Activated CD4-positive, CD25-positive, alpha-beta regulatory T cell treated with anti-CD3 and anti-CD28 coated beads, Interleukin-2, amount 50 U/mL, for 72 hours (primary cell): ENCODE data around the gene ZNF638.

Experiments used
- DNase-seq: peaks from one replicate; pipeline ENCODE4 v3.0.0; 2021

Gene ZNF638

GRCh38 chr2:71456617-71457016, 125.0 kb downstream of the ZNF638 start:
- DNase-seq = no peak

- DNase-seq = no peak
Observed at GRCh38 chr2:71457123-71457915, 125.7 kb downstream of the ZNF638 start.

GRCh38 chr2:71457923-71458322, 126.3 kb downstream of the ZNF638 start:
- no peak for DNase-seq

GRCh38 chr2:71458413-71459083, 127.0 kb downstream of the ZNF638 start:
- no peak for DNase-seq

- DNase-seq = no peak
Observed at GRCh38 chr2:71459084-71459431, 127.5 kb downstream of the ZNF638 start.

GRCh38 chr2:71460056-71460455, 128.5 kb downstream of the ZNF638 start:
- DNase-seq = no peak

GRCh38 chr2:71460595-71461303, 129.2 kb downstream of the ZNF638 start:
- no peak for DNase-seq

DNA sequence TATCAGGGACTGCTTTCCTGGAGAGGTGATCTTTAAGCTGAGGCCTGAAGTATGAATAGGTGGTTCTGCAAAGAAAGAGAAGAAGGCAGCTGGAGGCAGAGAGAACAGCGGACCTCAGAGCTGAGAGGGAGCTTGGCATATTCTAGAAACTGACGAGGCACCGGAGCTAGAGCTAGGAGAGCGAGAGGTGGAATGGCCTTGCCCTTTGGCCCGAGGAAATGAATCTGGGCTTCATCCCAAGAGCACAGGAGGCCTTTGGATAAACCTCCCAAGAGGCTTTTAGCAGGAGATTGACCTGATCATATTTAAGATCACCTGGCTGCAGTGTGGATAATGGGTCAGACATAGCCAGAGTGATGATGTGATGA, 129.7 kb downstream of the ZNF638 start:
- DNase-seq = no peak

DNA sequence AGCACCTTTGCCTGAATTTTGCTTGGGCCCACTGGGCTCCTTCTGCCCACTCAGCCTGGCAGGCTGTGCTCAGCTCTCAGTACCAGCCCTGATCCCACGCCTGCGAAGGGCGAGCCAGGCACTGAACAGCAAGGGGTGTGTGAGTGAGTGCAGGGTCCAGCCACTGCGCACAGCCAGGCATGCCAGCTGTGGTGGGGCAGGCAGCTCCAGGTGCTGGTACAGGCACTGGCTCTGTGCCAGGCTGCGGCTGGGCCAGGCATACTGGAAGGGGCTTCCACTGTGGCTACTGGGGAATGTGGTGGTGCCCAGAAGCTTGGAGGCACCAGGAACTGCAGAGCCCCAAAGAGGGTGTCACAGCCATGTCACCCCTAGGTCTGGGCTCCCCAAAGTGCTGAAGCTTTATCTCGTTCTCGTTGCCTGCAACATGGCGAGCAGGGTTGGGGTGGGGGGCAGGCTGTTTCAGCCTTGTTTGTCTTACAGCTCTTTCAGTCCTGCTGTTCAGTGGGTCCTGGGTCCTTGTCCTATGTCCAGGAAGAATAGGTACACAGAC, 130.5 kb downstream of the ZNF638 start:
- no peak for DNase-seq

GRCh38 chr2:71462641-71463341, 131.2 kb downstream of the ZNF638 start:
- DNase-seq = no peak

GRCh38 chr2:71463342-71463654, 131.7 kb downstream of the ZNF638 start:
- no peak for DNase-seq

DNA sequence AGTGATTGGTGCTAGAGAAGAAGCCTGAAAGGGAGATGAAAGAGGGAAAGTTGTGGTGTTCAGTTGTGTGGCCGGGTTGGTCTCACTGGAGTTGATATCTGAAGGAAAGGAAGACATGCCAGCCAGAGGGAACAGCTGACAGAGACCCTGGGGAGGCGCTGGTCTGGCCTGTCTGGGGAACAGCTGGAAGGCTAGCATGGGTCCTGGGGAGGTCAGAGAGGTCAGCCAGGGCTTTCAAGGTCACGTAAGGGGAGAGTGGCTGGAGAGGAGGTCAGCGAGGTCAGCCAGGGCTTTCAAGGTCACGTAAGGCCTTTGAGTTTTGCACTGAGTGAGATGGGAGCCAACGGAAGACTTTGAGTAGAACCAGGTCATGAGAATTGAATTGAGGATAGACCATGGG, 132.8 kb downstream of the ZNF638 start:
- no peak for DNase-seq

- DNase-seq = no peak
Observed at GRCh38 chr2:71465356-71465755, 133.8 kb downstream of the ZNF638 start.

- DNase-seq = no peak
Observed at GRCh38 chr2:71465961-71466300, 134.3 kb downstream of the ZNF638 start.

DNA sequence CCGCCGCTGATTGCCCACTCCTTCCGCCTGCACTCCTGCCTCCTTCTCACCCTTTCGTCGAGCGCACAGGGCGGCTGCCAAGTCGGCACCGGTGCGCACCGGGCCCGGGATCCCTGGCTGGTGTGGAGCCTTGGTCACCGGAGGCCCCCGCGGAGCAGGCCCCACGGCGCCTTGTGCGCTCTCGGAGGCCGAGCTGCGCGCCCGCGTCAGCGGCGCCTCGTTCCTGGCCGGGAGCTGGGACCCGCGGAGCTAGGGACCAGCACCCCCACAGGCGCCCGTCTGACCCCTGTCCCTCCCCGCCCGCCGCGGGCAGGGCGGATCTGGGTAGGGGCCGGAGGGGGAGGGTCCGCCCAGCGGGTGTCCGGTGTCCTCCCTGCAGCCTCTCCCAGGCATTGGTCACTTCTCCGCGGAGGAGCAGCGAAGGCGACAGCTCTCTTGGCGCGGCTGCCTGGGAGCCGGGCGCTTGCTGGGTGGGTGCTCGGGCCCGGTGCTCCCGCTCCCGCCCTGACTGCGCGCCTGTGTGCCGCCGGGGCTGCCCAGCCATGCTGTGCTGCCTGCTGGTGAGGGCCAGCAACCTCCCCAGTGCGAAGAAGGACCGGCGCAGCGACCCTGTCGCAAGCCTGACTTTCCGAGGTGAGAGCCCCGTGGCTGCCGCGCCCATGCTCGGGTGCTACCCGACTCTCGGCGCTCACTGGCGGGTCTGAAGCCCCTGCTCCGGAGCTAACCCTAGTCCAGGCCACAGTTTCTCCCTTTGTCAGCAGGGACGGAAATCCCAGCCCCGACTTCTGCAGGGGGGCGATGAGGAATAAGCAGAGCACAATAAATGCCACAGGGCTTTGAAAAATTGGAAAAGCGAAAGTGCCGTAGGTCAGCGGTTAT, 135.0 kb downstream of the ZNF638 start:
- DNase-seq = no peak

- DNase-seq = no peak
Observed at GRCh38 chr2:71467180-71467815, 135.7 kb downstream of the ZNF638 start.

- DNase-seq = no peak
Observed at GRCh38 chr2:71468279-71469015, 136.9 kb downstream of the ZNF638 start.

DNA sequence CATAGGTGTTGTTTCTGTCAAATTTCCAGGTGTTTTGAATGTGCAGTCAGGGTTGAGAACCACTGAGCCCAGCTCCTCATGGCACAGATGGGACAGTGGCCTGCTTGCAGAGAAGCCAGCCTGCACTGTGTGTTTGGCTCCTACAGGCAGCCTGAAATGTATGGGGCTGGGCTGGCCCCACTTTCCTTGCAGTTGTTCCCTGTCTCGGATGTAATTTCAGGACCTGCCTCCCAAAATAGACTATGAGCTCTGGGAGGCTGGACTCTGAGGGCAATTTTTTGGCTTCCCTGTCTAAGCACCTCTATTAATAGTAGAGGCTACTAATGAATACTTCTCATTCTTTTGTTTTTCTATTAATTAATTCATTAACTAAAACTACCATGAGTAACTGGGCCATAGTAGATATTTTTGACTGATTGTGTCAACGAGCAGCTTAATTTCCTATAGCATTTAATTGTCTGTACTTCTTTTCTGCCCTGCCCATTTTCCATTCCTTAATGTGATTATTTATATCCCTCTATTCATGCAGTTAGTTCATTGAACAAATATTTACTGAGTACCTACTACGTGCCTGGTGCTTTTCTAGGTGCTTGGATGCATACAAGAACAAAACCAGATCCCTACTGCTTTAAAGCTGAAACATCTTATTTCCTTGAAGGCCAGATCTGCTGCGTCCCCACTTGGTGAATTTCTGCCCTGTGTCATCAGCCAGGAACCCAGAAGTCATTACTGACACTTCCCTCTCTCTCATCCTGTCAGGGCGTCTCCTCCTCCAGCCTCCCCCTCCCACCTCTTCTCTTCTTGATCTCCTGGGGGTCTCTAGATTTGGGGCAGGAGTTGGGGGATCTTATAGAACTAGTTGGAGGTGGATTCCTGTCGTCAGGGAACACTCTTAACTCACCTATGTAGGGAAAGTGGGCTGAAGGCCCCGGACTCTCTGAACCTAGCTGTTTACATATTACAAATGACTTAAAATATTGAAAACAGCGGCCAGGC, 138.1 kb downstream of the ZNF638 start:
- DNase-seq = no peak

DNA sequence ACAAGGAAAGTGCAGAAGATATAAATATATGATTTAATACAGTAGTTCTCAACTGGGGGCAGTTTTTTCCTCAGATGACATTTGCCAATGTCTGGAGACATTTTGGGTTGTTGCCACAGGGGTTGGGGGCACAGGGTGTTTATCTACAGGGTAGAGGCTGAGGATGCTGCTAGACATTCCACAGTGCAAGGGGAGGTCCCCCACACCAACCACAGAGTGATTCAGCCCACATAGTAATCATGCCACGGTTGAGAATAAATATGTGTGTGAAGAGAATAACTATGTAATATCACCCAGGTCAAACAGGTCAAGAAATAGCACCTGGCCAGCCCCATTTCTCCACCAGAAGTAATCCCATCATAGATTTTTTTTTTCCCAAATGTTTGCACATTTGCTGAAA, 139.7 kb downstream of the ZNF638 start:
- no peak for DNase-seq

GRCh38 chr2:71472019-71472418, 140.4 kb downstream of the ZNF638 start:
- no peak for DNase-seq
